Measurements from ENCODE around the gene PTEN.
"Not testable (repeated sequence)": the region's sequence is repeated elsewhere in the genome, so short reads cannot be mapped to it uniquely, and the experiment has no call there.

- not testable (repeated sequence) for TF ChIP-seq EZH2 (optimal IDR thresholded peaks at IDR 0.05; ENCODE audit: low read depth, low read length); EZH2phosphoT487 (IDR thresholded peaks at IDR 0.05; ENCODE audit: low read length)
Observed at GRCh38 chr10:87869139-87869538, 5.7 kb downstream of the PTEN start.
